Breast epithelium (tissue), 4 donors: Measurements from ENCODE around the gene DENND5B. TPM values are rescaled to one million over a fixed set of nuclear protein-coding genes. Genes with fewer than 3 reads are reported as not detected.

Source experiments
- DNase-seq, 2 donors: peaks; one replicate each; pipeline ENCODE4 v3.0.0-alpha.2; 2019; ENCODE audit warnings: low spot score in 2 of 2
- H3K27ac ChIP-seq, 2 donors: fragments of 200-600 bp; sonication (generic) in 1 of 2; one replicate each; pipeline ENCODE4 v1.5.1; 2016 to 2019; ENCODE audit warnings: mild to moderate bottlenecking in 1 of 2
- H3K27me3 ChIP-seq, 2 donors: fragments of 200-600 bp; sonication (generic) in 1 of 2; one replicate each; pipeline versions ENCODE4 v1.5.1 to v1.6.0; 2017 to 2019; ENCODE audit warnings: control low read depth in 1 of 2, mild to moderate bottlenecking in 1 of 2
- H3K36me3 ChIP-seq: fragments of 200-600 bp; one replicate; pipeline ENCODE4 v1.5.1; 2019
- H3K4me1 ChIP-seq, 2 donors: fragments of 200-600 bp; sonication (generic); one replicate each; pipeline ENCODE4 v1.5.1; 2016 to 2019; ENCODE audit warnings: control low read depth in 1 of 2
- H3K4me3 ChIP-seq, 3 donors: fragments of 200-600 bp; sonication (generic); 1 replicate in 2 of 3; 2 replicates in 1 of 3; pipeline ENCODE4 v1.5.1; 2016 to 2019; ENCODE audit warnings: mild to moderate bottlenecking in 3 of 3, moderate library complexity in 2 of 3
- H3K9me3 ChIP-seq, 2 donors: fragments of 200-600 bp; sonication (generic) in 1 of 2; one replicate each; pipeline ENCODE4 v1.5.1; 2016 to 2019; ENCODE audit warnings: control low read depth in 1 of 2
- POLR2A ChIP-seq: fragments of 450-650 bp; IDR thresholded peaks from one replicate; pipeline ENCODE4 v1.6.1; 2016; ENCODE audit warnings: antibody characterized with exemption, mild to moderate bottlenecking, moderate library complexity
- POLR2AphosphoS5 ChIP-seq, 3 donors: sonication (generic); formaldehyde crosslinking; IDR thresholded peaks; one replicate each; pipeline ENCODE4 v1.6.1; 2017; ENCODE audit warnings: antibody characterized with exemption in 3 of 3
- intact Hi-C: fragments of 100-400 bp; cut with DNase I; formaldehyde crosslinking; loops from one replicate; pipeline ENCODE4 v1.15.1; 2023; ENCODE audit warnings: low total_unique reads
- total RNA-seq, 3 donors: library from RNA; depleted of rRNA; stranded (reverse); fragments of >200 nt; gene quantifications; one replicate each; pipeline ENCODE4 v1.1.0, GENCODE V29; 2016
- TF ChIP-seq, protein P1 (sequence below), 3 donors: fragments of 450-650 bp; IDR thresholded peaks; one replicate each; pipeline ENCODE4 v1.5.1; 2016 to 2017; ENCODE audit warnings: antibody characterized with exemption in 3 of 3, mild to moderate bottlenecking in 3 of 3, moderate library complexity in 3 of 3

The DENND5B gene
- total RNA-seq, 3 donors from 2014 or later: 16.0 to 18.7 (median 17.7) TPM

DNA sequence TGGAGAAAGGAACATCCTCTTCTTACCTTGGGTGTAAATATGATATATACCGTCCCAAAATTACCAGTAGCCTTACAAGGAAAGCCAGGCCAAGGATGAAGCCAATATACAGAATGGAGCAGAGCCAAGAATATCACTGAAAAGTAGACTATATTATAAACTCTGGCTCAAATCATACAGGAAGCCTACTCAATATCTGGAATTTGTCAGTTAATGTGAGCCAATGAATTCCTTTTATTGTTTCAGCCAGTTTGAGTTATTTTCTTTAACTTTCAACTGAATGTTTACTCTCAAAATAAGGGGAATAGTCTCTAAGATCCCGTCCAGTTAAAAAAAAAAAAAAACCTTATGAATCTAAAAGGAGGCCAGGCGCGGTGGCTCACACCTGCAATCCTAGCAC lies 9.8 kb upstream of the DENND5B start:
- no peak overlapping the region for H3K4me3 ChIP-seq
- H3K4me1 ChIP-seq: no peaks in the 10 kb centered on the region

DNA sequence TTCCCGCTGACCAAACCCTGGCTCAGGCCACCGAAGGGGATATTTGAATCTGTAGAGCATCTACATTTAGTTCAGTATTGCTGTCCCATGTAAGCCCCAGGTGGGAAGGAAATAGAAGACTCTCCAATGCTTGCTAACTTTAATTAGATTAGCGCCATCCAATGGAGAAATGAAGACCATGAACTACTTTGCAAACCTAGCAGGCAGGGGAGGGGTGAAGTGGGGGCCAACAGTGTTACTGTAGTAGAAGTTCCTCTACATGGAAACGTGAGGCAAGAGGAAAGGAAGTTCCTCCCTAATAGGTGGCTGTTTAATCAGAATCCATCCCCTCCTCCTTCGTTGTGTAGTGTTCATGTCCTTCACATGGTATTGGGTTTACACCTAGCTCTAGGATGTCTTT lies 9.3 kb upstream of the DENND5B start:
- H3K27ac ChIP-seq: no peak overlapping the region
- H3K9me3 ChIP-seq: no peaks in the 10 kb centered on the region
- no peaks in the 10 kb centered on the region for H3K36me3 ChIP-seq
- DNase-seq: no peak
- H3K4me1 ChIP-seq: no peaks in the 10 kb centered on the region
- no peak overlapping the region for H3K4me3 ChIP-seq
- no peaks in the 10 kb centered on the region for H3K27me3 ChIP-seq
- intact Hi-C loops: no loop called here
- TF ChIP-seq, protein P1, sequence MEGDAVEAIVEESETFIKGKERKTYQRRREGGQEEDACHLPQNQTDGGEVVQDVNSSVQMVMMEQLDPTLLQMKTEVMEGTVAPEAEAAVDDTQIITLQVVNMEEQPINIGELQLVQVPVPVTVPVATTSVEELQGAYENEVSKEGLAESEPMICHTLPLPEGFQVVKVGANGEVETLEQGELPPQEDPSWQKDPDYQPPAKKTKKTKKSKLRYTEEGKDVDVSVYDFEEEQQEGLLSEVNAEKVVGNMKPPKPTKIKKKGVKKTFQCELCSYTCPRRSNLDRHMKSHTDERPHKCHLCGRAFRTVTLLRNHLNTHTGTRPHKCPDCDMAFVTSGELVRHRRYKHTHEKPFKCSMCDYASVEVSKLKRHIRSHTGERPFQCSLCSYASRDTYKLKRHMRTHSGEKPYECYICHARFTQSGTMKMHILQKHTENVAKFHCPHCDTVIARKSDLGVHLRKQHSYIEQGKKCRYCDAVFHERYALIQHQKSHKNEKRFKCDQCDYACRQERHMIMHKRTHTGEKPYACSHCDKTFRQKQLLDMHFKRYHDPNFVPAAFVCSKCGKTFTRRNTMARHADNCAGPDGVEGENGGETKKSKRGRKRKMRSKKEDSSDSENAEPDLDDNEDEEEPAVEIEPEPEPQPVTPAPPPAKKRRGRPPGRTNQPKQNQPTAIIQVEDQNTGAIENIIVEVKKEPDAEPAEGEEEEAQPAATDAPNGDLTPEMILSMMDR (IDR thresholded peaks at IDR 0.05): no peak
- no peak for TF ChIP-seq POLR2AphosphoS5 (IDR thresholded peaks at IDR 0.05)
- TF ChIP-seq POLR2A: no peak

More for the DNA sequence above, 9.8 kb upstream of the DENND5B start:
- H3K36me3 ChIP-seq: no peaks in the 10 kb centered on the region
- no peak for DNase-seq
- no peak overlapping the region for H3K27ac ChIP-seq
- TF ChIP-seq, protein P1 (IDR thresholded peaks at IDR 0.05): no peak
- TF ChIP-seq POLR2AphosphoS5 (IDR thresholded peaks at IDR 0.05) (no peak), POLR2A (no peak)
- no peaks in the 10 kb centered on the region for H3K9me3 ChIP-seq
- intact Hi-C loops: no loop called here
- no peaks in the 10 kb centered on the region for H3K27me3 ChIP-seq

DNA sequence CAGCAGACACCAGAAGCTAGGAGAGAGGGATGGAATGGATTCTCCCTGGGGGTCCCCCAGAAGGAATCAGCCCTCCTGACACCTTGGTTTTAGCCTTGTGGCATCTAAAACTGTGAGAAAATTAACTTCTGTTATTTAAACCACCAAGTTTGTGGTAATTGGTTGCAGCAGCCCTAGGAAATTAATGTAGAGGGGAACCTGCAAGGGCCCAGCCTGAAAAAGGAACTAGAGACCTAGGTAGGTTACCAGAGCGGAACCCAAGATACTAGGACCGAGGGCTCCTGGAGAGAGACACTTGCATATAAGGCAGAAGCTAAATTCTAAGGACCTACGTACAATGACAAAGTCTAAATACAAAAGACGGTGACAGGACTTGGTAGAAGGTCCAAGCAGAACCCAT lies 8.1 kb upstream of the DENND5B start:
- no peaks in the 10 kb centered on the region for H3K4me1 ChIP-seq
- H3K9me3 ChIP-seq: no peaks in the 10 kb centered on the region
- H3K27me3 ChIP-seq: no peaks in the 10 kb centered on the region
- no peaks in the 10 kb centered on the region for H3K36me3 ChIP-seq
- intact Hi-C loops: no loop called here
- DNase-seq: no peak
- H3K4me3 ChIP-seq: no peak overlapping the region
- TF ChIP-seq POLR2AphosphoS5 (IDR thresholded peaks at IDR 0.05): no peak
- no peak for TF ChIP-seq POLR2A
- TF ChIP-seq, protein P1 (IDR thresholded peaks at IDR 0.05): no peak
- no peak overlapping the region for H3K27ac ChIP-seq

DNA sequence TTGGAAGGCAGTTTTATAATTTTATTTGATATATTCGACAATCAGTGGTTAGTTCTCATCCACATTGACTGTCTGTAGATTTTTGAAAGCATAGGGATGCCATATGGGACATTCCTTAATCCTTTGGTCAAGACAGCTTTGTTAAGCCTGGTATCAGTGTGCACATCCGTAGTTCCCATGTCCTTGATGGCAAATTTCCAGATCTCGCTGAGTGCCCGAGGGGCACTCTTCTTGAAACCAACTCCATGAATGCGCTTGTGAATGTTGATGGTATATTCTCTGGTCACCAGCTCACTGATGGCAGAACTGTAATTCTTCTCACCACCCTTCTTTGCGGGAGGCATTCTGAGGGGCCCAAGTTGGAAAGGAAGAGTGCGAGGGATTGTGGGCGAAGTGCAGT lies 6.1 kb upstream of the DENND5B start:
- no peak for TF ChIP-seq POLR2AphosphoS5 (IDR thresholded peaks at IDR 0.05)
- TF ChIP-seq POLR2A: no peak
- TF ChIP-seq, protein P1 (IDR thresholded peaks at IDR 0.05): no peak
- no peak overlapping the region for H3K4me3 ChIP-seq
- H3K4me1 ChIP-seq: no peaks in the 10 kb centered on the region
- H3K9me3 ChIP-seq: no peaks in the 10 kb centered on the region
- no peaks in the 10 kb centered on the region for H3K36me3 ChIP-seq
- intact Hi-C loops: no loop called here
- H3K27ac ChIP-seq: no peak overlapping the region
- no peak for DNase-seq
- no peaks in the 10 kb centered on the region for H3K27me3 ChIP-seq

DNA sequence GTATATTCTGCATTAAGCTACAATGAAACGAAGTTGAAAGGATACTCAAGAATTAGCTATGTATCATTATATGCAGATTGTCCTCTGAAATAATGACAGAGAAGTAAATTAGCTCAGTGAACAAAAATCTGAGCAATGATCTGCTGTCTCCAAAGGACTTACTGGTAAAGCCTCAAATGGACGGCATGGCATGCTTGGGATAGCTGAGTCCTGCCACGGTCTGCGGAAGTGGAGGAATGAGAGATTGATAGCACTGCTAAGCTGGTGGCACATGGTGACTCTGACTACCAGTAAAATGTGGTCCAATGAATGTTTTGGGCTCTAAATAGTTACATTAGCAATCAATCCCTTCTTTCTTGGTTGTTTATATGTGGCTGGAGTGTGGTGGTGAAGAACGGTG lies 3.7 kb upstream of the DENND5B start:
- H3K4me1 ChIP-seq: no peaks in the 10 kb centered on the region
- no peak for DNase-seq
- no peak for TF ChIP-seq POLR2A
- TF ChIP-seq, protein P1 (IDR thresholded peaks at IDR 0.05): no peak
- no peaks in the 10 kb centered on the region for H3K27me3 ChIP-seq
- H3K9me3 ChIP-seq: no peaks in the 10 kb centered on the region
- no peak overlapping the region for H3K4me3 ChIP-seq
- no peak overlapping the region for H3K27ac ChIP-seq
- no peaks in the 10 kb centered on the region for H3K36me3 ChIP-seq
- intact Hi-C loops: no loop called here
